HepG2 (cell line): Measurements from ENCODE around the gene OTUD4. TPM values are rescaled to one million over a fixed set of nuclear protein-coding genes. Genes with fewer than 3 reads are reported as not detected.

Source experiments
- EHMT2 ChIP-seq: fragments of 200-600 bp; sonication (generic); IDR thresholded peaks from 2 replicates; pipeline ENCODE4 v1.7.0; 2017; ENCODE audit warnings: antibody characterized with exemption, low read depth, low read length, borderline replicate concordance
- HNRNPUL1 ChIP-seq: fragments of 200-400 bp; formaldehyde crosslinking; IDR thresholded peaks from 2 replicates; pipeline ENCODE4 v1.6.1; 2017; ENCODE audit warnings: low read depth, mild to moderate bottlenecking, low read length, moderate library complexity
- IRF2 ChIP-seq: IDR thresholded peaks from 2 replicates; pipeline ENCODE4 v1.6.1; 2018; ENCODE audit warnings: missing genetic modification reagents, missing compliant biosample characterization
- NAIF1 ChIP-seq: sonication (generic); formaldehyde crosslinking; IDR thresholded peaks from 2 replicates; pipeline ENCODE4 v1.5.0; 2020; ENCODE audit warnings: mild to moderate bottlenecking, missing genetic modification reagents, borderline replicate concordance
- NR2F2 ChIP-seq: IDR thresholded peaks from 2 replicates; pipeline ENCODE4 v1.6.1; 2012; ENCODE audit warnings: low read depth, inconsistent platforms, borderline replicate concordance
- RNF2 ChIP-seq: fragments of 450-650 bp; conservative IDR thresholded peaks from 2 replicates; pipeline ENCODE4 v1.6.1; 2016; ENCODE audit warnings: low read depth
- SYNCRIP ChIP-seq: fragments of 200-400 bp; formaldehyde crosslinking; IDR thresholded peaks from 2 replicates; pipeline ENCODE4 v1.6.1; 2018; ENCODE audit warnings: mild to moderate bottlenecking, low read depth, low read length; ENCODE audit not compliant: insufficient read depth
- TBX3 ChIP-seq: fragments of 450-650 bp; IDR thresholded peaks from 2 replicates; pipeline ENCODE4 v1.6.1; 2017; ENCODE audit warnings: antibody characterized with exemption, mild to moderate bottlenecking, inconsistent platforms, borderline replicate concordance
- ZNF709 ChIP-seq: sonication (generic); formaldehyde crosslinking; IDR thresholded peaks from 2 replicates; pipeline ENCODE4 v1.5.0; 2020; ENCODE audit warnings: mild to moderate bottlenecking, missing genetic modification reagents
- ZNF720 ChIP-seq: sonication (generic); formaldehyde crosslinking; IDR thresholded peaks from 2 replicates; pipeline ENCODE4 v1.4.0; 2020; ENCODE audit warnings: missing genetic modification reagents
- ZSCAN25 ChIP-seq: sonication (generic); formaldehyde crosslinking; IDR thresholded peaks from 2 replicates; pipeline ENCODE4 v1.8.0; 2022; ENCODE audit warnings: mild to moderate bottlenecking, missing genetic modification reagents
- polyA plus RNA-seq, 8 experiments: library from polyadenylated mRNA; depleted of rRNA in 3 of 8; stranded (reverse) in 7 of 8; unstranded in 1 of 8; fragments of >200 nt; fragmentation: Illumina TruSeq in 4 of 8; extraction: Trizol in 4 of 8; gene quantifications; 2 replicates each; pipeline versions ENCODE4 v1.2.1 to v1.2.3, GENCODE V29; 2011 to 2016; ENCODE audit warnings: low read depth in 4 of 8, missing spikeins in 1 of 8, mixed read lengths in 1 of 8; ENCODE audit not compliant: insufficient read depth in 1 of 8
- total RNA-seq, 5 experiments: library from RNA; depleted of rRNA; stranded (reverse); fragments of >200 nt; fragmentation: Illumina TruSeq; extraction: Trizol; gene quantifications; 2 replicates each; pipeline ENCODE4 v1.2.3, GENCODE V29; 2016; ENCODE audit warnings: low read depth in 1 of 5
- TF ChIP-seq, protein P1 (sequence below): sonication (generic); formaldehyde crosslinking; IDR thresholded peaks from one replicate; pipeline ENCODE4 v1.5.1; 2020; ENCODE audit warnings: mild to moderate bottlenecking, missing genetic modification reagents; ENCODE audit errors: not compliant biosample characterization
- TF ChIP-seq, protein P2 (sequence below): sonication (generic); formaldehyde crosslinking; IDR thresholded peaks from 2 replicates; pipeline ENCODE4 v1.4.0; 2020; ENCODE audit warnings: low read depth, mild to moderate bottlenecking, missing genetic modification reagents
- TF ChIP-seq, protein P3 (sequence below): sonication (generic); formaldehyde crosslinking; IDR thresholded peaks from 2 replicates; pipeline ENCODE4 v1.4.0; 2020; ENCODE audit warnings: missing genetic modification reagents
- TF ChIP-seq, protein P4 (sequence below): sonication (generic); formaldehyde crosslinking; IDR thresholded peaks from 2 replicates; pipeline ENCODE4 v1.4.0; 2020; ENCODE audit warnings: missing genetic modification reagents, borderline replicate concordance

The OTUD4 gene
- total and polyA plus RNA-seq, 2 of the 13 experiments (the other 11 are each of a cell fraction or from before 2014, with no cell fraction given): 16.1 to 18.0 TPM

DNA sequence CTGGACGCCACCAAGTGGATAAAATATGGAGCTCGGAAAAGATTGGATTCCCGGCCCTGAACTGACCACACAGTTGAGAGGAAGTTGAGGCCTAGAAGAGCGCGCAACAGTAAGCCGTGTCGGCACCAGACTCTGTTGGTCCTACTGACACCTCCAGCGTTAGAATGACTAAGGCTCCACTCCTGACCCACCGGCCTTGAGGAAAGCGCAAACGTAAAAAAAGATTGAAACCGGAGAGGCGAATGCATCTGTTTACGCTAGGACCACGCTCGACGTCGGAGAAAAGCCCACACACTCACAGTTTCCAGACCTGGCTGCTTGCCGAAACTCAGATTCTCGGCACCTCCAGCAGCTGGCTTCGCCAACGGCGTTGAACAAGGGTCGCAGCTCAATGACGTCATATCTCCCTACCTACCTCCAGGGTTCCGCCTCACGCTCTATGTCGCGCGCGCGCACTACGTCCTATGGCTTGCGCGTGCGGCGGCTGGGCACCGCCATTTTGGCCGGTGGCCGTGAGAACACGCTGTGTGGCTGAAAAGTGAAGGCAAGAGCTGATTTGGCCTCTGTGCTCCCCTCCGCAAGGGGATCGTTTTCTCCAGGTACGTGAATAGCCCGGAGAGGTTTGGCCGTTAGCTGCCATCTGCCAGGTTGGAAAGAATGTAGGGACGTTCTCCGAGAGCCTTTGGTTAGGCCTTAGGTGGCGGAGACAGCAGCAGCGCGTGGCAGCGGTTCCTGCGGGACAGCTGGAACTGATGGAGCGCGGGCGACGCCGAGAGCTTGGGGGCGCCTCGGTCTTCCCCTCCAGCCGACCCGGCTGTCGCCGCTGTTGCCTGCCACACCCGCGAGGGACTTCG is 82.3 kb downstream of the OTUD4 start, which contains the start of the genes ABCE1 and ANAPC10 (continued):
- TF ChIP-seq, protein P1, sequence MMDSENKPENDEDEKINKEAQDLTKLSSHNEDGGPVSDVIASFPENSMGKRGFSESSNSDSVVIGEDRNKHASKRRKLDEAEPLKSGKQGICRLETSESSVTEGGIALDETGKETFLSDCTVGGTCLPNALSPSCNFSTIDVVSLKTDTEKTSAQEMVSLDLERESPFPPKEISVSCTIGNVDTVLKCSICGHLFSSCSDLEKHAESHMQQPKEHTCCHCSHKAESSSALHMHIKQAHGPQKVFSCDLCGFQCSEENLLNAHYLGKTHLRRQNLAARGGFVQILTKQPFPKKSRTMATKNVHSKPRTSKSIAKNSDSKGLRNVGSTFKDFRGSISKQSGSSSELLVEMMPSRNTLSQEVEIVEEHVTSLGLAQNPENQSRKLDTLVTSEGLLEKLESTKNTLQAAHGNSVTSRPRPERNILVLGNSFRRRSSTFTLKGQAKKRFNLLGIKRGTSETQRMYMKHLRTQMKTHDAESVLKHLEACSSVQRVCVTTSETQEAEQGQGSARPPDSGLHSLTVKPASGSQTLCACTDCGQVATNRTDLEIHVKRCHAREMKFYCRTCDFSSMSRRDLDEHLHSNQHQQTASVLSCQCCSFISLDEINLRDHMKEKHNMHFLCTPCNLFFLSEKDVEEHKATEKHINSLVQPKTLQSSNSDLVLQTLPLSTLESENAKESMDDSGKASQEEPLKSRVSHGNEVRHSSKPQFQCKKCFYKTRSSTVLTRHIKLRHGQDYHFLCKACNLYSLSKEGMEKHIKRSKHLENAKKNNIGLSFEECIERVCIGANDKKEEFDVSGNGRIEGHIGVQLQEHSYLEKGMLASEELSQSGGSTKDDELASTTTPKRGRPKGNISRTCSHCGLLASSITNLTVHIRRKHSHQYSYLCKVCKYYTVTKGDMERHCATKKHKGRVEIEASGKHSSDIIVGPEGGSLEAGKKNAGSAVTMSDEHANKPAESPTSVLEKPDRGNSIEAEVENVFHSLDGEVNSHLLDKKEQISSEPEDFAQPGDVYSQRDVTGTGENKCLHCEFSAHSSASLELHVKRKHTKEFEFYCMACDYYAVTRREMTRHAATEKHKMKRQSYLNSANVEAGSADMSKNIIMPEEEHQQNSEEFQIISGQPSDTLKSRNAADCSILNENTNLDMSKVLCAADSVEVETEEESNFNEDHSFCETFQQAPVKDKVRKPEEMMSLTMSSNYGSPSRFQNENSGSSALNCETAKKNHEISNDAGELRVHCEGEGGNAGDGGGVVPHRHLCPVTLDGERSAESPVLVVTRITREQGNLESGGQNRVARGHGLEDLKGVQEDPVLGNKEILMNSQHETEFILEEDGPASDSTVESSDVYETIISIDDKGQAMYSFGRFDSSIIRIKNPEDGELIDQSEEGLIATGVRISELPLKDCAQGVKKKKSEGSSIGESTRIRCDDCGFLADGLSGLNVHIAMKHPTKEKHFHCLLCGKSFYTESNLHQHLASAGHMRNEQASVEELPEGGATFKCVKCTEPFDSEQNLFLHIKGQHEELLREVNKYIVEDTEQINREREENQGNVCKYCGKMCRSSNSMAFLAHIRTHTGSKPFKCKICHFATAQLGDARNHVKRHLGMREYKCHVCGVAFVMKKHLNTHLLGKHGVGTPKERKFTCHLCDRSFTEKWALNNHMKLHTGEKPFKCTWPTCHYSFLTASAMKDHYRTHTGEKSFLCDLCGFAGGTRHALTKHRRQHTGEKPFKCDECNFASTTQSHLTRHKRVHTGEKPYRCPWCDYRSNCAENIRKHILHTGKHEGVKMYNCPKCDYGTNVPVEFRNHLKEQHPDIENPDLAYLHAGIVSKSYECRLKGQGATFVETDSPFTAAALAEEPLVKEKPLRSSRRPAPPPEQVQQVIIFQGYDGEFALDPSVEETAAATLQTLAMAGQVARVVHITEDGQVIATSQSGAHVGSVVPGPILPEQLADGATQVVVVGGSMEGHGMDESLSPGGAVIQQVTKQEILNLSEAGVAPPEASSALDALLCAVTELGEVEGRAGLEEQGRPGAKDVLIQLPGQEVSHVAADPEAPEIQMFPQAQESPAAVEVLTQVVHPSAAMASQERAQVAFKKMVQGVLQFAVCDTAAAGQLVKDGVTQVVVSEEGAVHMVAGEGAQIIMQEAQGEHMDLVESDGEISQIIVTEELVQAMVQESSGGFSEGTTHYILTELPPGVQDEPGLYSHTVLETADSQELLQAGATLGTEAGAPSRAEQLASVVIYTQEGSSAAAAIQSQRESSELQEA (CRISPR knock-in tag): peak; percentile 86
- TF ChIP-seq, protein P2, sequence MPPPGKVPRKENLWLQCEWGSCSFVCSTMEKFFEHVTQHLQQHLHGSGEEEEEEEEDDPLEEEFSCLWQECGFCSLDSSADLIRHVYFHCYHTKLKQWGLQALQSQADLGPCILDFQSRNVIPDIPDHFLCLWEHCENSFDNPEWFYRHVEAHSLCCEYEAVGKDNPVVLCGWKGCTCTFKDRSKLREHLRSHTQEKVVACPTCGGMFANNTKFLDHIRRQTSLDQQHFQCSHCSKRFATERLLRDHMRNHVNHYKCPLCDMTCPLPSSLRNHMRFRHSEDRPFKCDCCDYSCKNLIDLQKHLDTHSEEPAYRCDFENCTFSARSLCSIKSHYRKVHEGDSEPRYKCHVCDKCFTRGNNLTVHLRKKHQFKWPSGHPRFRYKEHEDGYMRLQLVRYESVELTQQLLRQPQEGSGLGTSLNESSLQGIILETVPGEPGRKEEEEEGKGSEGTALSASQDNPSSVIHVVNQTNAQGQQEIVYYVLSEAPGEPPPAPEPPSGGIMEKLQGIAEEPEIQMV (CRISPR knock-in tag): peak; percentile 85
- peak; percentile 89 for TF ChIP-seq RNF2
- TF ChIP-seq ZSCAN25 (CRISPR knock-in tag): peak; percentile 52
- TF ChIP-seq NAIF1 (CRISPR knock-in tag): peak; percentile 42; the same call in 1 of the 2 replicates
- no peak for TF ChIP-seq SYNCRIP
- TF ChIP-seq ZNF720 (CRISPR knock-in tag): 0 out of 2 replicates have a peak, but pooled peaks have one; percentile 72
- TF ChIP-seq HNRNPUL1: no peak
- TF ChIP-seq, protein P3, sequence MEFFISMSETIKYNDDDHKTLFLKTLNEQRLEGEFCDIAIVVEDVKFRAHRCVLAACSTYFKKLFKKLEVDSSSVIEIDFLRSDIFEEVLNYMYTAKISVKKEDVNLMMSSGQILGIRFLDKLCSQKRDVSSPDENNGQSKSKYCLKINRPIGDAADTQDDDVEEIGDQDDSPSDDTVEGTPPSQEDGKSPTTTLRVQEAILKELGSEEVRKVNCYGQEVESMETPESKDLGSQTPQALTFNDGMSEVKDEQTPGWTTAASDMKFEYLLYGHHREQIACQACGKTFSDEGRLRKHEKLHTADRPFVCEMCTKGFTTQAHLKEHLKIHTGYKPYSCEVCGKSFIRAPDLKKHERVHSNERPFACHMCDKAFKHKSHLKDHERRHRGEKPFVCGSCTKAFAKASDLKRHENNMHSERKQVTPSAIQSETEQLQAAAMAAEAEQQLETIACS (CRISPR knock-in tag): peak; percentile 92
- no peak; the same call in 1 of the 2 replicates for TF ChIP-seq NR2F2
- peak; percentile 68 for TF ChIP-seq IRF2 (CRISPR knock-in tag)
- peak; percentile 72; the same call in 1 of the 2 replicates for TF ChIP-seq TBX3
- TF ChIP-seq, protein P4, sequence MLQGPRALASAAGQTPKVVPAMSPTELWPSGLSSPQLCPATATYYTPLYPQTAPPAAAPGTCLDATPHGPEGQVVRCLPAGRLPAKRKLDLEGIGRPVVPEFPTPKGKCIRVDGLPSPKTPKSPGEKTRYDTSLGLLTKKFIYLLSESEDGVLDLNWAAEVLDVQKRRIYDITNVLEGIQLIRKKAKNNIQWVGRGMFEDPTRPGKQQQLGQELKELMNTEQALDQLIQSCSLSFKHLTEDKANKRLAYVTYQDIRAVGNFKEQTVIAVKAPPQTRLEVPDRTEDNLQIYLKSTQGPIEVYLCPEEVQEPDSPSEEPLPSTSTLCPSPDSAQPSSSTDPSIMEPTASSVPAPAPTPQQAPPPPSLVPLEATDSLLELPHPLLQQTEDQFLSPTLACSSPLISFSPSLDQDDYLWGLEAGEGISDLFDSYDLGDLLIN (CRISPR knock-in tag): 0 out of 2 replicates have a peak, but pooled peaks have one; percentile 25
- TF ChIP-seq EHMT2: peak; percentile 24; the same call in 1 of the 2 replicates
- TF ChIP-seq ZNF709: 0 out of 2 replicates have a peak, but pooled peaks have one; percentile 63
